A673 (cell line): ENCODE data around the gene MEOX2. TPM values are rescaled to one million over a fixed set of nuclear protein-coding genes. Genes with fewer than 3 reads are reported as not detected.

Experiments
- BruUV-seq: library from RNA; stranded (reverse); fragments of 400-500 nt; replicated peaks from 2 replicates; lab custom pipeline; 2021; lab: Mats Ljungman, UMichigan
- CTCF ChIA-PET: fragments of 300-600 bp; sonication (Branson Sonifier 250); formaldehyde crosslinking; loops from one replicate; lab custom pipeline; 2022; ENCODE audit warnings: antibody characterized with exemption; lab: Charles Lee
- POLR2A ChIA-PET: fragments of 300-600 bp; sonication (Branson Sonifier 250); formaldehyde crosslinking; loops from one replicate; lab custom pipeline; 2022; ENCODE audit warnings: antibody characterized with exemption; ENCODE audit not compliant: low non-redundant PET; lab: Charles Lee
- DNase-seq: peaks from one replicate; pipeline ENCODE4 v3.0.0-alpha.2; 2015; ENCODE audit warnings: low spot score
- H3K27ac ChIP-seq: fragments of 200-600 bp; sonication (generic); 2 replicates; pipeline ENCODE4 v1.5.1; 2016; ENCODE audit warnings: mixed run types, low read depth, mild to moderate bottlenecking, mixed read lengths, antibody characterized with exemption, low read length; ENCODE audit not compliant: poor library complexity, severe bottlenecking
- H3K27me3 ChIP-seq: fragments of 200-600 bp; sonication (generic); replicated peaks from 2 replicates; pipeline ENCODE4 v1.6.1; 2017; ENCODE audit warnings: mixed run types, low read depth, mild to moderate bottlenecking, mixed read lengths, antibody characterized with exemption, low read length; ENCODE audit not compliant: insufficient read depth, poor library complexity
- H3K36me3 ChIP-seq: fragments of 200-600 bp; sonication (generic); 2 replicates; pipeline ENCODE4 v1.6.1; 2016; ENCODE audit warnings: mixed run types, mild to moderate bottlenecking, mixed read lengths, antibody characterized with exemption, low read length; ENCODE audit not compliant: insufficient read depth, poor library complexity, severe bottlenecking
- H3K4me1 ChIP-seq: fragments of 200-600 bp; sonication (generic); 2 replicates; pipeline ENCODE4 v1.6.1; 2017; ENCODE audit warnings: mixed run types, mild to moderate bottlenecking, mixed read lengths, antibody characterized with exemption, low read length; ENCODE audit not compliant: insufficient read depth, poor library complexity, severe bottlenecking
- H3K4me3 ChIP-seq: fragments of 200-600 bp; sonication (generic); 2 replicates; pipeline ENCODE4 v1.5.1; 2016; ENCODE audit warnings: low read depth, mixed run types, mild to moderate bottlenecking, mixed read lengths, low read length; ENCODE audit not compliant: poor library complexity, severe bottlenecking
- H3K9me3 ChIP-seq: fragments of 200-600 bp; sonication (generic); 2 replicates; pipeline ENCODE4 v1.6.1; 2016; ENCODE audit warnings: mixed run types, low read depth, mild to moderate bottlenecking, mixed read lengths, antibody characterized with exemption, low read length; ENCODE audit not compliant: poor library complexity, severe bottlenecking
- EZH2 ChIP-seq: fragments of 200-600 bp; sonication (generic); IDR thresholded peaks from 2 replicates; pipeline ENCODE4 v1.6.1; 2017; ENCODE audit warnings: borderline replicate concordance, low read depth, mild to moderate bottlenecking, mixed read lengths, antibody characterized with exemption, low read length; ENCODE audit not compliant: poor library complexity, severe bottlenecking
- intact Hi-C: fragments of 100-400 bp; cut with micrococcal nuclease; formaldehyde crosslinking; loops from one replicate; pipeline ENCODE4 v1.10.0; 2022; ENCODE audit not compliant: unreplicated experiment
- total RNA-seq: library from RNA; stranded (reverse); gene quantifications from 2 replicates; pipeline ENCODE4 v1.2.3, GENCODE V29; 2021
- TF ChIP-seq, protein P1 (sequence below): fragments of 300-800, 200-600 bp; sonication (generic); conservative IDR thresholded peaks from 2 replicates; pipeline ENCODE4 v1.5.1; 2017; ENCODE audit warnings: low read depth, mild to moderate bottlenecking, antibody characterized with exemption, low read length, moderate library complexity, mixed read lengths

Gene MEOX2
- total RNA-seq, 1 experiment from 2014 or later, result not detected

GRCh38 chr7:15643000-15643705 lies 43.3 kb downstream of the MEOX2 start:
- no TSS peak for BruUV-seq
- no peaks in the 10 kb centered on the region for H3K36me3 ChIP-seq
- intact Hi-C loops, result loop anchor here (10.0 kb wide), 1 partner anchor 182 kb away; no protein-coding TSS in a partner anchor
- no peaks in the 10 kb centered on the region for H3K9me3 ChIP-seq
- no peak overlapping the region for H3K4me3 ChIP-seq
- H3K27me3 ChIP-seq, result no peaks in the 10 kb centered on the region
- no peak overlapping the region for H3K27ac ChIP-seq
- TF ChIP-seq EZH2, result no peak
- TF ChIP-seq, protein P1, sequence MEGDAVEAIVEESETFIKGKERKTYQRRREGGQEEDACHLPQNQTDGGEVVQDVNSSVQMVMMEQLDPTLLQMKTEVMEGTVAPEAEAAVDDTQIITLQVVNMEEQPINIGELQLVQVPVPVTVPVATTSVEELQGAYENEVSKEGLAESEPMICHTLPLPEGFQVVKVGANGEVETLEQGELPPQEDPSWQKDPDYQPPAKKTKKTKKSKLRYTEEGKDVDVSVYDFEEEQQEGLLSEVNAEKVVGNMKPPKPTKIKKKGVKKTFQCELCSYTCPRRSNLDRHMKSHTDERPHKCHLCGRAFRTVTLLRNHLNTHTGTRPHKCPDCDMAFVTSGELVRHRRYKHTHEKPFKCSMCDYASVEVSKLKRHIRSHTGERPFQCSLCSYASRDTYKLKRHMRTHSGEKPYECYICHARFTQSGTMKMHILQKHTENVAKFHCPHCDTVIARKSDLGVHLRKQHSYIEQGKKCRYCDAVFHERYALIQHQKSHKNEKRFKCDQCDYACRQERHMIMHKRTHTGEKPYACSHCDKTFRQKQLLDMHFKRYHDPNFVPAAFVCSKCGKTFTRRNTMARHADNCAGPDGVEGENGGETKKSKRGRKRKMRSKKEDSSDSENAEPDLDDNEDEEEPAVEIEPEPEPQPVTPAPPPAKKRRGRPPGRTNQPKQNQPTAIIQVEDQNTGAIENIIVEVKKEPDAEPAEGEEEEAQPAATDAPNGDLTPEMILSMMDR, result no peak
- no peak for DNase-seq
- ChIA-PET POLR2A (no interaction called here), CTCF (no interaction called here)
- peaks cover 21% of the 10 kb centered on the region for H3K4me1 ChIP-seq

DNA sequence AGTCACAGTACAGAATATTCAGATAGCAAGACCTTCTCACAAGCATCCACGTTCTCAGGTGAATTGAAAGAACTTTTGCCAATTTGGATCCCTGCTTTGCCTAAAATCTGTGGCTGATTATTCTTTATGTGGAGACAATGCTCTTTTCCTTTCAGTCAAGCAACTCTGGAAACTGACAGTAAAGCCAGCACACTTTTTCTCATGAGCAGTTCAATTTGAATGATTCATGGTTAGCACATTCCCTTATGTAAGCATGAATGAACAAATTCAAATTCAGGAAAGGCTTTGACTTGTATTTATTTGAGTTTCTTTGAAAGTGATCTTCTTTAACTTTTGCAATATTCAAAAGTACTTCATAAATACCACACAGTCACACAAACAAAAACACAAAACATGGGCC lies 57.6 kb downstream of the MEOX2 start:
- H3K9me3 ChIP-seq, result no peaks in the 10 kb centered on the region
- H3K4me1 ChIP-seq, result no peaks in the 10 kb centered on the region
- intact Hi-C loops, result no loop called here
- ChIA-PET POLR2A (no interaction called here), CTCF (no interaction called here)
- no peaks in the 10 kb centered on the region for H3K36me3 ChIP-seq
- no peaks in the 10 kb centered on the region for H3K27me3 ChIP-seq
- BruUV-seq, result no TSS peak
- H3K4me3 ChIP-seq, result no peak overlapping the region
- no peak for DNase-seq
- TF ChIP-seq EZH2, result no peak
- TF ChIP-seq, protein P1, result no peak
- H3K27ac ChIP-seq, result no peak overlapping the region

DNA sequence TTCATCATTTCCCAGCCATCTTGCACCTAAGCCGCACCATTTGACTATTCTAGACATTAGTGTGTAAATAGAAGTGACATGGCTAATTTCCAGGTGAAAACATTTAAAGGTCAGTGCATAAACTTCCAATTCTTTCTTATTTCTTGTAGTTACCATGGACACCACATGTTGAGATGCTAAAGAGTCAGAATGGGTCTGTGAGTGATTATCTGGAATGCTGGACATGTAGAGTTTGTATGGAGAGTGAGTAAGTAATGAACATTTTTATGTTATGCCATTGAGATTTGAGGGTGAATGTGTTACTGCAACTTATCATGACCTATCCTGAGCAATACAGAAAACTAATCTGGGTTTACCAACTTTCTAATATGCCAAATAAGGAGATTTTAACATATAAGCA lies 60.4 kb downstream of the MEOX2 start:
- Histone ChIP-seq H3K27ac (no peak overlapping the region), H3K27me3 (no peaks in the 10 kb centered on the region), H3K4me1 (peaks cover 3% of the 10 kb centered on the region), H3K36me3 (no peaks in the 10 kb centered on the region), H3K4me3 (no peak overlapping the region), H3K9me3 (no peaks in the 10 kb centered on the region)
- POLR2A ChIA-PET, result no interaction called here
- TF ChIP-seq, protein P1, result no peak
- CTCF ChIA-PET, result no interaction called here
- no TSS peak for BruUV-seq
- intact Hi-C loops, result no loop called here
- no peak for DNase-seq
